Measurements from ENCODE around the gene IGLL1.

The IGLL1 gene

DNA sequence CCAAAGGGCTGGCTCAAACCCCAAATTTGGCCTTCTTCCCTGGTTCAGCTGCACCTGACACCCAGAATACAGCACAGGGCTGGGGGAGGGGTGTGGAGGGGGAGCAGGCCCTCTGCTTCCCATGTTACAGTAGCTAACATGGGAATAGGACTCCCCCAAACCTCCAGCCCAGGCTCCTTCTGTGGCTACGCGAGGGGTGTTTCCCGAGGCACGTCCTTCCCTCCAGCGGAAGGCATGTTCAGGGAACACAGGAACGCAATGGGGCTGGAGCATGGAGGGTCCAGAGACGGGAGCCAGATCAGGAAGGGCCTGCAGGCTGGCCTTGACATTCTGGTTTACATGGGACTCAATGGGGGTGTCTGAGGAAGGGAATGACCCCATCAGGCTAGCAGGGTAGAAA lies 11.8 kb upstream of the IGLL1 start:
- peaks cover 5 to 15% (median 11%) of the 10 kb centered on the region in 11 experiments; a peak in 10 of 22 replicates for H3K9me3 ChIP-seq (replicated peaks in 1 of 11)
- no peak overlapping the region; a peak in 1 of 20 replicates for H3K4me3 ChIP-seq
- peak overlapping the region; percentile 52 to 99 (median 70); a peak in 21 of 22 replicates for H3K4me2 ChIP-seq
- TF ChIP-seq Cebpa-rat (IDR thresholded peaks at IDR 0.05) = no peak; a peak in 1 of 22 replicates
- no peaks in the 10 kb centered on the region for H3K27me3 ChIP-seq
- H3K36me3 ChIP-seq = no peaks in the 10 kb centered on the region
- H3K27ac ChIP-seq = peak overlapping the region in 9 of 11 experiments; percentile 9 to 70 (median 62); a peak in 16 of 22 replicates
- H3K4me1 ChIP-seq = peaks cover 9 to 84% (median 77%) of the 10 kb centered on the region in 10 experiments
- H3K9ac ChIP-seq = peak overlapping the region in 9 of 11 experiments; percentile 4 to 49 (median 39); a peak in 13 of 22 replicates
- H4K20me1 ChIP-seq = no peaks in the 10 kb centered on the region

DNA sequence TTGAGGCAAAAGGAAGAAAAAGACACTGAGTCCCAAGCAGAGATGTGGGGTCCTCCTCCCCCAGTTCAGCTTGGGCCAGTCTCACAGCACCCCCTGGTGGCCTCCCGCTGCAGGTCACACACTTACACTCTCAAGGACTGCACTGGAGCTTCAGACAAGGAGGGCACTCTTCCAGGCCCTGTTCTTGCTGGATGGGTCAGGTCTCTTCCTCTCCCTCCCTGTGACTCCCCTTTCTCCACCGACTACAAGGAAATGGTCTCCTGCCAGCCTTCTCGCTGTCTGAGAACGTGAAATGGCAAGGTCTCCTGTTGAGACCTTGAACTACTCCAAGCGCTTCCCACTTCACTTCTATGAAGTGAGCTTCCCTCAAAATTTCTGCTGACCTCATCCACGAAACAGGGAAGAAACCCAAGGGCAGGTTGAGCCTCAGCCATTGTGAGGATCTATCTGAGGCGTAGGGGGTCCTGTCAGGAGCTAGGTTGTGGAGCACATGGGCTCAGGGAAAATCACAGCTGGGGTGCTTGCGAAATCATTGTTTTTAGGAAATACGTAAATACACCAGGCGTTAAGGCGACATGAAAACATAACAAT lies 11.2 kb upstream of the IGLL1 start:
- H3K9ac ChIP-seq = peak overlapping the region in 10 of 11 experiments; percentile 4 to 49 (median 35); a peak in 14 of 22 replicates

DNA sequence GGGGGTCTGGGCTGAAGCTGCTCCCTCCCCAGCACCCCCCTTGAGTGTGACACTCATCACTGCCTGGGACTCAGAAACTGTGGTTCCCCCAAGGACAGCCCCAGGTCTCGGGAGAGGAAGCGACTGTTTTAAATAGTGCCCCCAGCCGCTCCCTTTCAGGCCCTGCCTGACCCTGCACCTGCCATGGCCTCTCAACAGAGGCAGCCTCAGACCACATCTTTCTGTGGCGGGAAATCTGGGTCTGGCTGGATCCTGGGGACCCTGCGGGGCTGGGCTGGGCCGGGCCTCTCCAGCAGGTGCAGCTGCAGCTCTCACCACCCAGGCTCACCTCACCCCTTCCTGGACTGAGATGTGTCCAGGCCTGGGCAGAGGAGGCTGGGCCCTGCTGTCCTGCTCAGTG lies 3.7 kb upstream of the IGLL1 start:
- peak overlapping the region; percentile 35 to 100 (median 96); a peak in 21 of 22 replicates for H3K4me2 ChIP-seq
- peak overlapping the region in 7 of 11 experiments; percentile 27 to 81 (median 52); a peak in 13 of 22 replicates for H3K27ac ChIP-seq
- peaks cover 0 to 9% (median 0%) of the 10 kb centered on the region in 11 experiments; a peak in 2 of 22 replicates for H3K9me3 ChIP-seq (replicated peaks in 1 of 11)
- peaks cover 0 to 12% (median 0%) of the 10 kb centered on the region in 11 experiments; a peak in 2 of 22 replicates for H3K36me3 ChIP-seq
- no peaks in the 10 kb centered on the region for H4K20me1 ChIP-seq
- H3K27me3 ChIP-seq = peaks cover 0 to 21% (median 0%) of the 10 kb centered on the region in 11 experiments; a peak in 3 of 22 replicates
- peaks cover 29 to 100% (median 91%) of the 10 kb centered on the region in 10 experiments for H3K4me1 ChIP-seq
- TF ChIP-seq Cebpa-rat (IDR thresholded peaks at IDR 0.05) = no peak
- peak overlapping the region in 7 of 11 experiments; percentile 1 to 82 (median 67); a peak in 11 of 22 replicates for H3K9ac ChIP-seq
- H3K4me3 ChIP-seq = peak overlapping the region in 5 of 10 experiments; percentile 4 to 74 (median 63); a peak in 8 of 20 replicates

More for the DNA sequence above, 11.2 kb upstream of the IGLL1 start:
- peak in 10 of 11 experiments; percentile 29 to 86 (median 72); a peak in 17 of 22 replicates for TF ChIP-seq Cebpa-rat (IDR thresholded peaks at IDR 0.05)
- H4K20me1 ChIP-seq = no peaks in the 10 kb centered on the region
- H3K27me3 ChIP-seq = no peaks in the 10 kb centered on the region
- H3K4me1 ChIP-seq = peaks cover 9 to 87% (median 80%) of the 10 kb centered on the region in 10 experiments
- H3K9me3 ChIP-seq (replicated peaks in 1 of 11) = peaks cover 5 to 15% (median 11%) of the 10 kb centered on the region in 11 experiments; a peak in 10 of 22 replicates
- H3K36me3 ChIP-seq = no peaks in the 10 kb centered on the region
- no peak overlapping the region; a peak in 1 of 20 replicates for H3K4me3 ChIP-seq
- peak overlapping the region in 9 of 11 experiments; percentile 9 to 70 (median 61); a peak in 15 of 22 replicates for H3K27ac ChIP-seq
- H3K4me2 ChIP-seq = peak overlapping the region; percentile 52 to 99 (median 70)

DNA sequence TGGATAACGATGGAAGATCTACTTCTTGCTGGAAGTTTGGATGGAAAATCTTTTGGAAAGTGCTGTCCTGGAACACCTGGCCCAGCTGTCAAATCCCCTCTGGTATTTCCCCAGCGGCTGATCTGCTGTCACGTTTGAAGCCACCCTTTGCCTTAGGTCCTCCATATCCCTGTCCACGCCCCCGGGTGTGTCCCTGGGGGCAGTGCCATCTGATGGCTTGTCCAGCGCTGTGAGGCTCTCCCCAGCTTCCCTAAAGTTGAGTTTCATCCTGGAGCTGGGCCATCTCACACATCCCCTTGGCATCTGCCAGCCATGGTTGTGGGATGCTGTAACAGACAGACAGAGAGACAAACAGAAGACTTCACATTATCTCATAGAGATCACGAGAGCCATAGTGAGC lies 3.1 kb upstream of the IGLL1 start:
- H4K20me1 ChIP-seq = no peaks in the 10 kb centered on the region
- peak overlapping the region in 7 of 11 experiments; percentile 12 to 82 (median 67); a peak in 11 of 22 replicates for H3K9ac ChIP-seq
- H3K9me3 ChIP-seq (replicated peaks in 1 of 11) = peaks cover 0 to 9% (median 0%) of the 10 kb centered on the region in 11 experiments; a peak in 2 of 22 replicates
- H3K27me3 ChIP-seq = peaks cover 0 to 27% (median 0%) of the 10 kb centered on the region in 11 experiments; a peak in 3 of 22 replicates
- H3K27ac ChIP-seq = peak overlapping the region in 7 of 11 experiments; percentile 27 to 81 (median 52); a peak in 12 of 22 replicates
- peaks cover 0 to 19% (median 0%) of the 10 kb centered on the region in 11 experiments; a peak in 2 of 22 replicates for H3K36me3 ChIP-seq
- H3K4me1 ChIP-seq = peaks cover 35 to 100% (median 91%) of the 10 kb centered on the region in 10 experiments
- no peak for TF ChIP-seq Cebpa-rat (IDR thresholded peaks at IDR 0.05)
- peak overlapping the region; percentile 35 to 100 (median 96); a peak in 21 of 22 replicates for H3K4me2 ChIP-seq
- H3K4me3 ChIP-seq = peak overlapping the region in 5 of 10 experiments; percentile 4 to 74 (median 63); a peak in 9 of 20 replicates

DNA sequence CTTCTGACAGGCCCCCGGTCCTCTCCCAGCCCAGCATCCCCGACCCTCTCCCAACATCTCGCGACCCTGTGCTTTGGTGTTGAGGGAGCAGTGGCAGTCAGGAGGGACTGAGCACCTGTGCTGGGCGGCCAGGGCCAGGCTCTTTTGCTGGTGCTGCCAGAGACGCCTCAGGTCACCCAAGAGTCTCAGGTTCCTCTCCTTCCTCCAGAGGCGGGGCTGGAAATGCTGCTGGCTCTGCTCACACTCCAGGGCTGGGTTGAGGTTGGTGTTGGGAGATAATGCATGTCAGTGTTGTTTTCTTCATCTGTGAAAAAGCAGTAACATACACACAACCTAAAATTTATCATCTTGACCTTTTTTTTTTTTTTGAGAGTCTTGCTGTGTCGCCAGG lies 1.2 kb upstream of the IGLL1 start:
- Histone ChIP-seq H3K36me3 (peaks cover 0 to 38% (median 0%) of the 10 kb centered on the region in 11 experiments; a peak in 2 of 22 replicates), H3K4me1 (peaks cover 44 to 100% (median 89%) of the 10 kb centered on the region in 10 experiments), H3K4me3 (peak overlapping the region in 6 of 10 experiments; percentile 52 to 74 (median 58); a peak in 9 of 20 replicates), H3K9me3 (replicated peaks in 1 of 11) (peaks cover 0 to 9% (median 0%) of the 10 kb centered on the region in 11 experiments; a peak in 2 of 22 replicates), H3K9ac (peak overlapping the region in 8 of 11 experiments; percentile 26 to 82 (median 74); a peak in 14 of 22 replicates), H3K27me3 (peaks cover 0 to 39% (median 0%) of the 10 kb centered on the region in 11 experiments; a peak in 3 of 22 replicates), H3K4me2 (peak overlapping the region in 10 of 11 experiments; percentile 76 to 100 (median 96); a peak in 18 of 22 replicates), H3K27ac (peak overlapping the region in 7 of 11 experiments; percentile 35 to 84 (median 75); a peak in 13 of 22 replicates), H4K20me1 (no peaks in the 10 kb centered on the region)
- no peak for TF ChIP-seq Cebpa-rat (IDR thresholded peaks at IDR 0.05)

DNA sequence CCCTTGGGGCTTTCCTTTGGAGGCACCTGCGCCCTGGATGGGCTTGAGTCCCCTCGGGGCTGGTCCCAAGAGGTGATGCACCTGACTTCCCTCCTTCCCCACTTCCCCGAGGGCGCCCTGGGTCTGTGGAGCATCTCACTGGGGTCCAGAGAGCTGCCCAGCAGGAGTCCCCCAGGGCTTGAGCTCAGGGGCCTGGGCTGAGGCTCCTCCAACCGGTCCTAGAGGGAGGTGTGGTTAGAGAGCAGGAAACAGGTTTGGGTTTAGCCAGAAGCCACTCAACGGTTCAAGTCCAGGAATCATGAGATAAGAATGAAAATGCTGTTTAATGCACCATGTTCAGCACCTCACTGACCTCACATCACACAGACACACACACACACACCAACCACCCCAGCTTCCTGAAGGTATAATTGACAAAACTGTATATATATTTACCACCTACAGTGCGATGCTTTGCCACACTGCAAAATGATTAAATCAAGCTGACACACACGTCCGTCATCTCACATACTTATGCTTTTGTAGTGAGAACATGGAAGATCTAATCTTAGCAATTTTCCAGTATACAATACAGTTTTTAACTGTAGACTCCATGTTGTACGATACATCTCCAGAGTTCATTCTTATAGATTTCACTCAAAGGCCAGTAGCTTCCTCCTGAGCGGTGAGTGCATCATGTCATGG lies 628 bp upstream of the IGLL1 start:
- Histone ChIP-seq H3K9ac (peak overlapping the region in 8 of 11 experiments; percentile 61 to 82 (median 74); a peak in 16 of 22 replicates), H4K20me1 (no peaks in the 10 kb centered on the region), H3K4me1 (peaks cover 44 to 100% (median 93%) of the 10 kb centered on the region in 10 experiments), H3K36me3 (peaks cover 0 to 44% (median 0%) of the 10 kb centered on the region in 11 experiments; a peak in 2 of 22 replicates), H3K4me2 (peak overlapping the region; percentile 46 to 100 (median 96)), H3K27me3 (peaks cover 0 to 39% (median 0%) of the 10 kb centered on the region in 11 experiments; a peak in 3 of 22 replicates), H3K27ac (peak overlapping the region in 8 of 11 experiments; percentile 55 to 84 (median 74); a peak in 15 of 22 replicates), H3K9me3 (replicated peaks in 1 of 11) (peaks cover 0 to 4% (median 0%) of the 10 kb centered on the region in 11 experiments; a peak in 1 of 22 replicates), H3K4me3 (peak overlapping the region in 7 of 10 experiments; percentile 22 to 74 (median 53); a peak in 12 of 20 replicates)
- no peak for TF ChIP-seq Cebpa-rat (IDR thresholded peaks at IDR 0.05)

DNA sequence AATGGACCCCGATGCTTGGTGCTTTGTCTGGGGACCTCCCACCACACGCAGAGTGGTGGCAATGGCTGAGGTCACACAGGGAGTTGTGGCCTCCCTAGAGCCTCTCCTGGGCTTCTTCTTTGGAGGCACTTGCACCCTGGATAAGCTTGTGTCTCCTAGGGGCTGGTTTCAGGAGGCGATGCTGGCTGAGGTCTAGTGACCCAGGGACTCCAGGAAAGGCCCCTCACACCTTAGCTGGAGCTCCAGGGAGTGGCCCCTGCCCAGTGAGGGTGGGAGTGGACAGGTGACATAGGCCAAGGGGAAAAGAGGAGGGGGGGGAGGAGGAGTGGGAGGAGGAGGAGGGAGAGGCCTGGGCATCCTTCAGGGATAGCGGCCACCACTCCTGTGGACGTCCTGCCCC lies 810 bp downstream of the IGLL1 start:
- H3K4me3 ChIP-seq = peak overlapping the region in 7 of 10 experiments; percentile 21 to 74 (median 53); a peak in 13 of 20 replicates
- H3K9ac ChIP-seq = peak overlapping the region in 8 of 11 experiments; percentile 61 to 82 (median 74); a peak in 16 of 22 replicates
- no peaks in the 10 kb centered on the region for H4K20me1 ChIP-seq
- H3K4me1 ChIP-seq = peaks cover 35 to 100% (median 94%) of the 10 kb centered on the region in 10 experiments
- peaks cover 0 to 42% (median 0%) of the 10 kb centered on the region in 11 experiments; a peak in 3 of 22 replicates for H3K27me3 ChIP-seq
- H3K27ac ChIP-seq = peak overlapping the region in 8 of 11 experiments; percentile 55 to 84 (median 74); a peak in 16 of 22 replicates
- H3K36me3 ChIP-seq = peaks cover 0 to 58% (median 0%) of the 10 kb centered on the region in 11 experiments; a peak in 4 of 22 replicates
- H3K4me2 ChIP-seq = peak overlapping the region; percentile 48 to 100 (median 96)
- no peak for TF ChIP-seq Cebpa-rat (IDR thresholded peaks at IDR 0.05)
- no peaks in the 10 kb centered on the region for H3K9me3 ChIP-seq (replicated peaks in 1 of 11)
